AG04449 (cell line): Measurements from ENCODE around the gene NHSL1.

Source experiments
- CTCF ChIA-PET: fragments of 350-600 bp; formaldehyde crosslinking; extraction: SDS; loops from one replicate; lab custom pipeline; 2021; ENCODE audit warnings: antibody characterized with exemption; lab: Yijun Ruan, JAX
- POLR2A ChIA-PET: fragments of 400-600, 350-600 bp; formaldehyde crosslinking; extraction: SDS; loops from one replicate; lab custom pipeline; 2020; ENCODE audit warnings: antibody characterized with exemption, inconsistent platforms; lab: Yijun Ruan, JAX
- DNase-seq: peaks from one replicate; pipeline ENCODE4 v3.0.0-alpha.2; 2010; ENCODE audit warnings: low read depth, low spot score
- H3K4me3 ChIP-seq: 2 replicates; pipeline ENCODE4 v1.5.1; 2011; ENCODE audit warnings: low read depth, mild to moderate bottlenecking, control low read depth, low read length
- TF ChIP-seq, protein P1 (sequence below): IDR thresholded peaks from one replicate; pipeline ENCODE4 v1.5.1; 2011; ENCODE audit warnings: mild to moderate bottlenecking, moderate library complexity, low read length, control low read depth, inconsistent platforms; ENCODE audit not compliant: insufficient read depth; ENCODE audit errors: missing control alignments

The NHSL1 gene

DNA sequence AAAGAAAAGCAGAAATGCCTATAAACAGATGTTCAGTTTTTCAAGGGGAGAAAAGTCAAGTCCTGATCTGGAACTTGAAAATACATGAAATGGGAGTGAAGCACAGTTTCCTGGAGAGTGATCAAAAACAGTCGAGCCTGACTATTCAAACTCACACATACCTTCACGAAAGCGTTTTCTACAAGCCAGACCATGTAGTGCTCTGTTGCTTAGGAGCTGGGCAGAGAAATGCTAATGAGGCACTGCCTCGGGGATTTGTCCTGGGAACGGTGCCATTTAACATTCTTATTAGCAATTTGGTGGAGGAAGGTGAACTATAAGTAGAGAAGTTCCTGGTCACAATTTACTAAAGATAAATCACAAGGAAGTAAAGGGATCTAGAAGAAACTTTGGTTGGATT is 5.9 kb downstream of the NHSL1 start:
- H3K4me3 ChIP-seq: no peak overlapping the region
- peak; percentile 34 for DNase-seq
- TF ChIP-seq, protein P1, sequence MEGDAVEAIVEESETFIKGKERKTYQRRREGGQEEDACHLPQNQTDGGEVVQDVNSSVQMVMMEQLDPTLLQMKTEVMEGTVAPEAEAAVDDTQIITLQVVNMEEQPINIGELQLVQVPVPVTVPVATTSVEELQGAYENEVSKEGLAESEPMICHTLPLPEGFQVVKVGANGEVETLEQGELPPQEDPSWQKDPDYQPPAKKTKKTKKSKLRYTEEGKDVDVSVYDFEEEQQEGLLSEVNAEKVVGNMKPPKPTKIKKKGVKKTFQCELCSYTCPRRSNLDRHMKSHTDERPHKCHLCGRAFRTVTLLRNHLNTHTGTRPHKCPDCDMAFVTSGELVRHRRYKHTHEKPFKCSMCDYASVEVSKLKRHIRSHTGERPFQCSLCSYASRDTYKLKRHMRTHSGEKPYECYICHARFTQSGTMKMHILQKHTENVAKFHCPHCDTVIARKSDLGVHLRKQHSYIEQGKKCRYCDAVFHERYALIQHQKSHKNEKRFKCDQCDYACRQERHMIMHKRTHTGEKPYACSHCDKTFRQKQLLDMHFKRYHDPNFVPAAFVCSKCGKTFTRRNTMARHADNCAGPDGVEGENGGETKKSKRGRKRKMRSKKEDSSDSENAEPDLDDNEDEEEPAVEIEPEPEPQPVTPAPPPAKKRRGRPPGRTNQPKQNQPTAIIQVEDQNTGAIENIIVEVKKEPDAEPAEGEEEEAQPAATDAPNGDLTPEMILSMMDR: no peak
- ChIA-PET POLR2A (no interaction called here), CTCF (interaction anchor here (0.8 kb wide), 1 partner anchor 66 kb away, joined by 3 read pairs; no protein-coding TSS in a partner anchor)

DNA sequence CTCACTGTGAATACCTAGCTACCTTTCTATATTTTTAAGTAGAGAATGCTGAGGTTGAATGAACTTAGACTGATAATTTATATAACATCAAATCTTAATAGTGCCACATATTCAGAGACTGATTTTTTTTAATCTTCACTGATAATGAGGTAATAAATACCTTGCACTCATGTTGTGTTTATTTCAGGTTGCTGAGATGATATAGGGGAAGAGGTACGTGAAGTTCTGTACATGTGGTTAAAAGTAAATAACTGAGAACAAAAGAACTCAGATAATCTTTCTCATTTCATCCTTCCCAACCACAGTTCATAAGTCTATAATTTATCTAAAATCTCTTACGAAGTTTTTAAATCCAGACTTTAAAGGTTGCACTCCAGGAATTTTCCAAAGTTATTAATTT is 6.4 kb downstream of the NHSL1 start:
- DNase-seq: no peak
- POLR2A ChIA-PET: no interaction called here
- no peak overlapping the region for H3K4me3 ChIP-seq
- TF ChIP-seq, protein P1: no peak
- CTCF ChIA-PET: no interaction called here

DNA sequence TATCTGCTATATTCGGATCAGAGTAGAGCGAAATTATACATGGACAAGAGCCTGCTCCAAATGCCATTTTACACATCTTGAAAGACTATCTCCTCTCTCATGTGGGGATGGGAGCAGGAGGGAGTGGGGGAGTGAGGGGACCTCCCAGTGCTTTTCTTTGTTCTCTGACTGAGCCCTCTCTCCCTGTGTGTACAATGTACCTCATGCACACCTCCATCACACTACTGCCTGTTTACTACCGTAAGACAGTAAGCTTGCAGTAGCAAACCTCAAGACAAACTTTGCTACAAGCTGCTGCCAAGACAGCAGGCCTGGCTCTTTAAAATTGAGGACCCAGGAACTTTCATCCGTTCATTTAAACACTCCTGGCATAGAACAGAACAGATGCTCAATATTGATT is 7.2 kb downstream of the NHSL1 start:
- ChIA-PET CTCF (interaction anchor here (1.1 to 1.3 kb wide), 2 partner anchors 26 to 63 kb away, joined by 4 read pairs; no protein-coding TSS in a partner anchor), POLR2A (no interaction called here)
- no peak overlapping the region for H3K4me3 ChIP-seq
- TF ChIP-seq, protein P1: no peak
- DNase-seq: no peak

DNA sequence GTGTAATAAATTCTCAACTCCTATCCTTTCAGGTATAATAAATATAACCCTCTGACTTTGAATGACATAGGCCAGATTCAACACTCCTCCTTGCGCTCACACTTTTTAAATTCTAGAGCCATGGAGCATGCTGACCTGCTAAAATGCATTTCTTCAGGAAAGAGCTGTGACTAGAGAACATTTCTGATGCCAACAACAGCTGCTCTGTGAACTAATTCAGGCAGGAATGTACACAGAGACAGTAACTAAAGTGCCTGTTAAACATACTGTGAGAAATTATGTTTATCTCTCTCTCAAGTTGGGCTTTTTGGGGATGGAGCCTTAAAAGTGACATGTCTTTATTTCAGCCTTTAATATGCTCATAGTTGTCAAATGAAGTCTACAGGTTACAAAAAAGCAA is 8.3 kb downstream of the NHSL1 start:
- TF ChIP-seq, protein P1: no peak
- ChIA-PET POLR2A (no interaction called here), CTCF (interaction anchor here (1.1 kb wide), 1 partner anchor 27 kb away, joined by 4 read pairs; no protein-coding TSS in a partner anchor)
- DNase-seq: no peak
- no peak overlapping the region for H3K4me3 ChIP-seq

DNA sequence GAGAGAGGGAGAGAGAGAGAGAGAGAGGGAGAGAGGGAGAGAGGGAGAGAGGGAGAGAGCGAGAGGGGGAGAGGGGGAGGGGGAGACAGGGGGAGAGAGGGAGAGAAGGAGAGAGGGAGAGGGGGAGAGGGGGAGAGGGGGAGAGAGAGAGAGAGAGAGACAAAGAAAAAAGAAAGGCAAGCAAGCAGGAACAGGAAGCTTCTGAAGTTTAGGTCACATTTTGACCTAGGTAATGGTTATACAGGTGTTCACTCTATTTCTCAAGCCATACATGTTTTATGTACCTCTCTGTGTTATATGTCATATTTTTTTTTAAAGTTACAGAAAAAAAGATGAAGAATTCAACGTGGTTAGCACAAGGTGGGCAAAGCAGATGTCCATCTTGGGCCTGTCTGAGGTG is 9.4 kb downstream of the NHSL1 start:
- ChIA-PET POLR2A (no interaction called here), CTCF (no interaction called here)
- H3K4me3 ChIP-seq: no peak overlapping the region
- TF ChIP-seq, protein P1: no peak
- no peak for DNase-seq

DNA sequence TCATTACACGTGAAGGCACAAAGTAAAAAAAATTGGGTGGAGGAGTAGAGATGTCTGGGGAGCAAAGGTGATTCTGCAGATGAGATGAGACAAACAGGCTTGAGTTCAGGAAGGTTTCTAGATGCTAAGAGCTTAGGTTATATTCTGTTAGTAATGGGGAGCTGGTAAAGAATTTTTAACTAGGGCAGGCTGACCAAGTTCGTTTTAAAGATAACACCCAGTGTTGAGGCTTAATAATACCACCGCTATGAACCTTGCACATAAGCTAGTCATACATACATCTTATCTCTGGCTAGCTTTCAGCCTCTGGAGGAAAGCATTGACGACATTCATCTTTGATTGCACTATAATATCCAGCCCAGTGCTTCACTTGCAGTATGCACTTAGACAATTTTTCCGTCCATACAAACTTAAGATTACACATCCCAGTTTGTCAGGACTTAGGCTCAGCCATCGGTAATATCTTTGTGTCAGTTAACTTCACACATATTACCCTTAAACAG is 12.1 kb downstream of the NHSL1 start:
- TF ChIP-seq, protein P1: no peak
- ChIA-PET POLR2A (no interaction called here), CTCF (interaction anchor here (0.8 kb wide), 1 partner anchor 9 kb away, joined by 3 read pairs; no protein-coding TSS in a partner anchor)
- H3K4me3 ChIP-seq: no peak overlapping the region
- DNase-seq: no peak
